GM18907 (cell line): ENCODE measurements around the gene RBM17.
"Not testable (repeated sequence)": the region's sequence is repeated elsewhere in the genome, so short reads cannot be mapped to it uniquely, and the experiment has no call there.

Experiments
- ATAC-seq: cut with Tn5 transposase; IDR thresholded peaks from one replicate; pipeline ENCODE4 v1.9.1; 2021; ENCODE audit warnings: mild to moderate bottlenecking, moderate library complexity; ENCODE audit not compliant: unreplicated experiment

RBM17 gene

DNA sequence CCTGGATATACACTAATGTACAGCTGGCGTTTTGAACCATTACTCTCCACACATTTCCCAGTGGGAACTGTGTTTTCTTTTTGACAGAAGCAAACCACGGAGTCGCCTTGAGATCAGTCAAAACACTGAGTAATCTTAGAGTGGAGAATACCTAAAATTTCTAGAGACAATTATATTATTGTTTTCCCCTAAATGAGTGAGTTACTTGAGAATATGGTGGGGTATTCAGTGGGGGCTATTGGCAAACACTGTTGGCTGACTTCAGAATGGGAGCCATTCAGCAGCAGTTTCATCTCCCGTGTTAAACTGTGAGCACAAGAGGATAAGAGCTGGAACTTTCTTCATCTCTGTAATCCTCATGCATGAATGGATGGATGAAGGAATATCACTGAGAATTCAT, 32.9 kb upstream of the RBM17 start:
- ATAC-seq = no peak

DNA sequence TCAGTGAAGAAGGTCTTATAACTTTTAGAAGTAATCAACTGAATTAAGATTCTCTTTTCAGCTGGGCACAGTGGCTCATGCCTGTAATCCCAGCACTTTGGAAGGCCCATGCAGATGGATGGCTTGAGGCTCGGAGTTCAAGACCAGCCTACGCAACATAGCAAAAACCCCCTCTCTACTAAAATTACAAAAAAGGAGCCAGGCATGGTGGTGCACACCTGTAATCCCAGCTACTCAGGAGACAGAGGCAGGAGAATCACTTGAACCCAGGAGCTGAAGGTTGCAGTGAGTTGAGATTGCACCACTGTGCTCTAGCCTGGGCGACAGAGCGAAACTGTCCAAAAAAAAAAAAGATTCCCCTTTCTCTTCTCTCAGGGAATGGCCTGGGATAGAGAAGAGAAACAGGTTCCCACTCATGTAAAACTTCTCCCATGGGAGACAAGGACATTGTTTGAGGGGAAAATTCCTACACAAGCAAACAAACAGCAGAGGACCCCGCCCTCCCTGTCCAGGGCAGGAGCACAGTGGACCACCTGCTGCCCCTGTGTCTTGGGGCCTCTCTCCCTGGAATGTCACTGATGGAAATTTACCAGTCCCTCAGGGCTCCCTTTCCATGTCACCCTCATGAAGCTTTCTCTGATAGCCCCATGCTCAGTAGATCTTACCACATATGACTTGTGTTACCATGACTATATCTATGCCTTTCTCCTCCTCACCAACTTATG, 32.3 kb upstream of the RBM17 start:
- no peak for ATAC-seq

- peak; percentile 42 for ATAC-seq
These were observed 30.0 kb upstream of the RBM17 start for GRCh38 chr10:6058682-6059475.

DNA sequence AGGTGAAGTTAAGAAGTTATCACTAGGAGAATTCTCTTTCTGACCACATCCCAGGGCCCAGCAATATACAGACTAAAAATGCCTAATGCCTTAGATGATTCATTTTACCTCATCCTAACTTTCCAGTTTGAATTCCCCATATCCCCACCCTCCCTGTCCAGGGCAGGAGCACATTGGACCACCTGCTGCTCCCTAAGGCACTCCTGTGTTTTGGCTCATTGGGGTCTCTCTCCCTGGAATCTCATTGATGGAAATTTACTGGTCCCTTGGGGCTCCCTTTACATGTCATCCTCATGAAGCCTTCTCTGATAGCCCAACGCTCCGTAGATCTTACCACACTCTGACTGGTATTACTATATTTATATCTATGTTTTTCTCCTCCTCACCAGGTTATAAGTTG, 29.3 kb upstream of the RBM17 start:
- no peak for ATAC-seq

DNA sequence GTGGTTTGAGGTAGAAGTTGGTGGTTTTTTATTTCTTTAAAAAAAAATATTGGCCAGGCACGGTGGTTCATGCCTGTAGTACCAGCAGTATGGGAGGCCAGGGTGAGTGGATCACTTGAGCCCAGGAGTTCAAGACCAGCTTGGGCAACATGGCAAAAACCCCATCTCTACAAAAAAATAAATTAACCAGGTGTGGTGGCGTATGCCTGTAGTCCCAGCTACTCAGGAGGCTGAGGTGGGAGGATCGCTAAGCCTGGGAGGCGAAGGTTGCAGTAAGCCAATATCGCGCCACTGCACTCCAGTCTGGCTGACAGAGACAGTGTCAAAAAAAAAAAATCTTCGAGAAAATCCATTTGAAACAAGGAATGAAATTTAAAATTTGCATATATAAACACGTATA, 27.8 kb upstream of the RBM17 start:
- ATAC-seq = no peak

DNA sequence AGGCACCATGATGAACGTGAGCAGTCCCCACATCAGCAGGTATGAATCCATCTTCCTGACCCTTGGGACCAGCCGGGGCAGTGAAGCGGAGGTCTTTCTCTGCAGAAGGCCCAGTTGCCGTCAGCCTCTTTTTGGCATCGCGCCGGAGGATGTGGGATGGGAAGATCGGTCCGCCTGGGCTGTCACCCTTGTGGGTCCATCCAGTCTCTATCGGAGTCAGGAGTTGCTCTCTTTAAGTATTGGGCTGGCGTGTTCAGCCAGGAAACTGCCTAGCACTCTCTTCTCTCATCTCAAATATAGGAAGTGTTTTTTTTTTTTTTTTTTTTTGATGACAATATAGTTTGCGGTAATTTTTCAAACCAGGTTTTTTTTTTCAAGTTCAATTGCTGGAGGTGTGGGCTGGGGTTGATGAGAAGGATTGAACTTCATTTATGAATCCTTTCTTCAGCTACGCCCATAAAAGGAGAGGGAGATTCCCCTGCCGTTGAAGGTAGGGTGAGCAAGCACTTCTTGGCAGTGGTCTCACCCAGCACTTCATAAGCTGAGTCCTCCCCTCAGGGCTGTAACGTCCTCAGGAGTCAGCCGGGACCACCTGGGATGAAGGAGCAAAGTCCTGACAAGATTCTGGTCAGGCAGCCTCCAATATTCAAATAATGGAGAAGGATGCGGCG, 26.6 kb upstream of the RBM17 start, which contains the start of gene IL2RA:
TSS of gene IL2RA (minus strand) at position 267 of the 671 bp plus-strand sequence. CDS start at position 51, 216 bp downstream.
- ATAC-seq = no peak

GRCh38 chr10:6064119-6064518, 24.7 kb upstream of the RBM17 start:
- ATAC-seq = no peak

DNA sequence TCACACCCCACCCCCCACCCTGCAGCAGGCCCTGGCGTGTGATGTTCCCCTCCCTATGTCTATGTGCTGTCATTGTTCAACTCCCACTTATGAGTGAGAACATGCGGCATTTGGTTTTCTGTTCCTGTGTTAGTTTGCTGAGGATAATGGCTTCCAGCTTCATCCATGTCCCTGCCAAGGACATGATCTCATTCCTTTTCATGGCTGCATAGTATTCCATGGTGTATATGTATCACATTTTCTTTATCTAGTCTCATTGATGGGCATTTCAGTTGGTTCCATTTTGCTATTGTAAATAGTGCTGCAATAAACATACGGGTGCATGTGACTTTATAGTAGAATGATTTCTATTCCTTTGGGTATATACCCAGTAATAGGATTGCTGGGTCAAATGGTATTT, 24.1 kb upstream of the RBM17 start:
- ATAC-seq = not testable (repeated sequence)

DNA sequence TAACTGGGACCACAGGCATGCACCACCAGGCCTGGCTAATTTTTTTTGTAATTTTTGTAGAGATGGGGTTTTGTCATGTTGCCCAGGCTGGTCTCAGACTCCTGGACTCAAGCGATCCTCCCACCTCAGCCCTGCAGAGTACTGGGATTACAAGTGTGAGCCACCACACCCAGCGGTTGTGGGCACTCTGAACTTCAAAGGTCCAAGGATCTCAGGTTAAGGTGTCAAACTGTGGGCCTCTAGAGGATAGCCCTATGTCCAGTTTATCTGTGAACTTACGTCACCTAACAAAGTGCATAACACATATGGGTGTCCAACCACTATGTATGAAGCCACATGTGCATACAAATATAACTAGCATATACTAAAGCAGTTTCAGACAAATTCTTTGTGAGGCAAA, 23.4 kb upstream of the RBM17 start:
- no peak for ATAC-seq

- no peak for ATAC-seq
These were observed 23.0 kb upstream of the RBM17 start for GRCh38 chr10:6065835-6066234.

DNA sequence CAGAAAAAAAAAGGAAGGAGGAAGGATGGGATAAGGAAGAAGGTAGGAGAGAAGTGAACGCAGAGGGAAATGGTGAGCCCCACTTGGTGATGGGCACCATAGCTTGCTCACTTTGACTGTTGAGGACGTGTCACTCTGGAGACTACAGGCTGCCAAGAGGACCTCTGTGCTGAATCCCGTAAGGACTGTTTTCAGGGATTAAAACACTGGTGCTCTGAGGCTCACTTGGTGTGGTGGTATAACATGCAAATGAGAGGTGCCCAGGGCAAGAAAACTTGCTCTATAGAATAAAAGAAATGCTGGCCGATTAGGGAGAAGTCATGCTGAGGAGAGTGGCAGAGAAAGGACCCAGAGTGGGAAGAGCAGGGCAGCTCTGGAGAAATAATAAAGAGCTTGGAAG, 21.4 kb upstream of the RBM17 start:
- ATAC-seq = no peak

DNA sequence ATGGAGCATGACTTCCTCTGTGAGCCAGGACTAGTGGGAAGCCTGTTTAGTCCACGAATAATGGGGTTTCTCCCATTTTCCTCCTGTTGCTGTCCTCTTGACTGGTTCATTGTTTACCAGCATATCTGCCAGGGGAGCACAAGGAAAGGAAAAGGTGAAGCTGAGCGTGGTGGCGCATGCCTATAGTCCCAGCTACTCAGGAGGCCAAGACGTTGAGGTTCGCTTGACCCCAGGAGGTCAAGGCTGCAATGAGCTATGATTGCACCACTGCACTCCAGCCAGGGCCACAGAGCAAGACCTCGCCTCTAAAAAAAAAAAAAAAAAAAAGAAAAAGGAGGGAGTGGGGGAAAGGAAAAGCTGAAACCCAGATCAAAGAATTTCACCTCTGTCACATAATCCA, 20.8 kb upstream of the RBM17 start:
- no peak for ATAC-seq

- ATAC-seq = peak; percentile 54
These were observed 20.4 kb upstream of the RBM17 start for GRCh38 chr10:6068422-6068821.

- peak; percentile 32 for ATAC-seq
These were observed 19.5 kb upstream of the RBM17 start for GRCh38 chr10:6069081-6069931.

GRCh38 chr10:6070660-6071059, 18.2 kb upstream of the RBM17 start:
- no peak for ATAC-seq

GRCh38 chr10:6071181-6072175, 17.4 kb upstream of the RBM17 start:
- no peak for ATAC-seq

DNA sequence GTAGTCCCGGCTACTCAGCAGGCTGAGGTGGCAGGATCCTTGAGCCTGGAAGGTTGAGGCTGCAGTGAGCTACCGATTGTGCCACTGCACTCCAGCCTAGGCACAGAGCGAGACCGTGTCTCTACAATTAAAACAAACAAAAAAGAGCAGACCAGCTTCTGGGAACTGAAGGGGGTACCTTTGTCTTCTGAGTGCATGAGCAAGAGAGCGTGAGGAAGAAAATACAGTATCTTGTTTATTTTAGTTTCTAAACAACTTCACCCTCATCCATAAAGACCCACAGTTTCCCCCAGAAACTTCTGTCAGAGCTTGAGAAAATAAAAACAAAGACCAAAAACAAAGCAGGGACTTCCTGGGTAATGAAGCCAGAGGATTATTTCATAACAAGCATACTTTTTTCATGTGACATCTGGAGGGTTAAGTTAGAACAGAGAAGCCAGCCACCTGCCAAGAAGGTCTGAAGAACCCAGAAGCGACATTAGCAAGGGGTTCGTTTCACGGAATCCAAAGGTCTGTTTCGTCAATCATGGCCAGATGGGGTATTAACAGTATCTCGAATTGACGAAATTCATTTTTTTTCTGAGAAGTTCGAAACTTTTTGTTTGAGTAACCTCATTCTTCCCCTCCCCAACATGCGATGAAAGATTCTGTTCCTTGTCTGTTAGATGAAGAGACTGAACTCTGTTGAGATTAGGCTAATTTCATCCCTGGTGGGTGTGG, 16.5 kb upstream of the RBM17 start:
- peak; percentile 55 for ATAC-seq

DNA sequence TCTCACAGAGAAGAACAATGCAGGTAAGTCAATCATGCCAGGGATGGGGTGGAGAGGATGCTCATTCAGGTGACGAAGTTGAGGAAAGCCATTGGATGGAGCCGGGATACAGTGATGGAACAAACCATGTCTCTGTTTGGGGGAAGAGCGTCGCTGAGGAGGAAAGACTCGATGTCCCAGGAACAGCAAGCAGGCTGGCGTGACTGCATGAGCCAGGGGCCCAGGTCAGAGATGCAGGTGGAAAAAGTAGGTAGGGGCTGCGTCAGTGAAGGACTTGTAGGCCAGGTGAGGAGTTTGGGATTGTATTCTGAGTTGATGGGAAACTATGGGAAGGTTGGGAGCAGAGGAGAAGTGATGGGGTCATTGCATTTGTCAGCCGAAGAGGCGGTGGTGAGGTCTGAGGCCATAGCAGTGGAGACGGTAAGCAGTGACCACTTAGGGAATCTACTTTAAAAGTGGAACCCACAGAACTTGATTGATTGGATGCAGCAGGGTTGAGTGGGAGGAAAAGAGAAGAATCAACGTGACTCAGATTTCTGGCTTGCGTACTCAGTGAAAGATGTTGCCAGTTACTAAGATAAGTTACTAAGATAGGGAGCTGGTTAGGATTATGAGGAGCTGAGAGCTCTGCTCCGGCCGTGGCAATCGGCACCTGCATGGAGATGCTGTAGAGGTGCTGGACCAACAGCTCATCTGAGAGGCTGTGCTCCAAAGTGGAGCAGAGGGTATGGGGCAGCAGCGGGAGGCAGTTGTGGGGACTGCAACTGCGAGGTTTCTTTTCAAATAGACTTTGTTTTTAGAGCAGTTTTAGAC, 14.1 kb upstream of the RBM17 start:
- no peak for ATAC-seq
